GM18520 (cell line): ENCODE measurements around the gene JMJD7.
"Not testable (repeated sequence)": the region's sequence is repeated elsewhere in the genome, so short reads cannot be mapped to it uniquely, and the experiment has no call there.

Experiments
- ATAC-seq: cut with Tn5 transposase; IDR thresholded peaks from one replicate; pipeline ENCODE4 v1.9.1; 2021; ENCODE audit not compliant: unreplicated experiment

JMJD7 gene

GRCh38 chr15:41821831-41822230 lies 6.1 kb upstream of the JMJD7 start:
- ATAC-seq, result no peak

GRCh38 chr15:41822471-41822870 lies 5.4 kb upstream of the JMJD7 start:
- ATAC-seq, result no peak

- ATAC-seq, result no peak
Measured at GRCh38 chr15:41822957-41823356, 4.9 kb upstream of the JMJD7 start.

- no peak for ATAC-seq
Measured at GRCh38 chr15:41823502-41823901, 4.4 kb upstream of the JMJD7 start.

DNA sequence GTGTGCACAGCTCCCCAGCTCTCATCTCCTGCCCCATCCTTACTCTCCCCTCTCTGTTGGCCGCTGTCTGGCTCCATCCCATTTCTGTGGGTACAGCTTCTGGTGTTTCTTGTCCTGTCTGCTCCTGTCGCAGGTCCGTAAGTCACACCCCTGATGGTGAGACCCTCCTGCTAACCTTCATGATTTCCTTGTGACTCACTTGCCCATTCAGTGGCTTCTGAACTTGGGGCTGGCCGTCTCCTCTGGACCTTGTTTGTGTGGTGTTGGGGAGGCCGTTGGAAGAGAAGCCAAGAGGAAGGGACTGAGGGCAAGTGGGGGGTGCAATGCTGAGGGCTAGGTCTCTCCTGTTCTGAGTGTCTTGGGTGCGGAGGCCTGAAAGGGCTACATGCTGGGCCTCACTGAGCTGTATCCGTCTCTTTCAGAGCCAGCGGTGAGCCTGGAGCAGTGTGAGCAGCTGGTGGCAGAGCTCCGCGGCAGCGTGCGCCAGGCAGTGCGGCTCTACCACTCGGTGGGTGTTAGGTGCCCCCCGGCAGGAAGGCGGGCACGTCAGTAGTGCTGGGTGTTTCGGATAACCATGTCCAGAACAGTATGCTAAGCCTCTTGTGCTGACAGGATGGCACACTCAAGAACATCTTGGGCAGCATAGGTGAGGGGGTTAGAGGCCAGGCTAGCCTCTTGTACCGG lies 3.7 kb upstream of the JMJD7 start:
- ATAC-seq, result no peak

DNA sequence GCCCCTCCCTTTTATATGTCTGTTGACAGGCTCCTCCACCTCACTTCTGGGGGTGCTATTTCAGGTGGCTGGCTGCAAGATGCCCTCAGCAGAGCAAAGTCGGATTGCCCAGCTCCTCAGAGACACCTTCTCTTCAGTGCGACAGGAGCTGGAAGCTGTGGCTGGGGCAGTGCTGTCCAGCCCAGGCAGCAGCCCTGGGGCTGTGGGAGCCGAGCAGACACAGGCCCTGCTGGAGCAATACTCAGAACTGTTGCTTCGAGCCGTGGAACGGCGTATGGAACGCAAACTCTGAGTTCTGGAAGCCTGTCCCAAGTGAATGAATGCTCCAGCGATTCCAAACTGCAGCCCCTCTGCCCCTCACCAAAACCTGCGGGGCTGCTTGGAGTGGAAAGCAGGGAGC lies 2.7 kb upstream of the JMJD7 start:
- no peak for ATAC-seq

GRCh38 chr15:41825572-41826535 lies 2.0 kb upstream of the JMJD7 start:
- no peak for ATAC-seq

DNA sequence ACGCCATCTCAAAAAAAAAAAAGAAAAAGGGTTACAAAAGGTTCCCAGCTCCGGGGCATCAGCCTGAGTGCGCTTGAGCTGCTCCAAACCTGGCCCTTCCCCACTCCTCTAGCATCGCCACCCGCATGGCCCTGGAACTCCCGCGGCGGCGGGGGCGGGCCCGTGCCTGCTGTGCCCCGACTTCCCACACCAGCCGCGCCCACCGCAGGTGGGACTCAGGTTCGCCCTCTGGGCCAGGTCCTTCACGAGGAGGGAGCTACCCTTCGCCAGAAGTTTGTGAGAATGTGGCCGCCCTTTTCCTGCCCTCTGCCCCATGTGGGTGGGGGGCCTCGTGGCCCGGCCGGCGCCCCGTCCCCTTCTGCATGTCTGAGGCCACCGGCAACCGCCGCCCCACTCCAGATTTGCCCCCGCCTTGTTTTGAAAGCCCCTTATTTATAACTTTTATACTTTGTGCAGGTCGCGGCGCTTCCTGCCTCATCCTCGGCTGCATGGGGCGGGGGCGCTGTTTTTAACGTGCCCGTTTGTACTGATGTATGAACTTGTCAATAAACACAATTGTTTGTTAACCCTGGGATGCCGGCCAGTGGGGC lies 507 bp upstream of the JMJD7 start:
- no peak for ATAC-seq

- no peak for ATAC-seq
Measured at GRCh38 chr15:41828807-41829141, 882 bp downstream of the JMJD7 start.

DNA sequence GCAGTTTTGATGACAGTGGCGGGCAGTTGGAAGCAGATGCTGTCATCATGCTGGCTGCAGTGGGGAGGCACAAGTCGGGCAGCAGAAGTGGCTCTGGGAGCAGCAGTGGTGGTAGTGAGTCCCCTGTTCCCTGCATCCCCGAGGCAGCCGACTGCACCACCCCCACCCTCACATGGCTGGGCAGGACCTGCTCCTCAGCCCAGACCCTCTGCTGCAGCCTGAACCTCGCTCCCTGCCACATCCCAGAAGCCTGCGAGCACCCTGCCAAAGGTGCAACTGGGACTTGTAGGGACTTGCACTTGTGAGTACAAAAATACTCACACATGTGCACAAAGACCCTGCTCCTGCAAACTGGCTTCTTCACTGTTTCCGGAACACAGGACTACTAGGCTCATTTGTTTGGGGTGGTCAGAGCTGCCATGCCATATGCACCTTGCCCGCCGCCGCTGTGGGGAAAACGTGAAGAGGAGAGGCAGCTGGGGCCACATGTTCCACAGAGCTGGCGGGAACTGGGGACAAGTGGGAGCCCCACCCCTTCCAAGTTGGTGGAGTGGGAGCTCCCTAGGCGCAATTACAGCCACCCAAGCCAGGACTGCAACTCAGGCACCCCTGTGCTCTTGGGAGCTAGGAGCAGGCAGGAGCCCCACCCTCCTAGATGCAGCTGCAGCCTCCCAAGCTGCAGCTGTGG lies 2.2 kb downstream of the JMJD7 start:
- ATAC-seq, result no peak

DNA sequence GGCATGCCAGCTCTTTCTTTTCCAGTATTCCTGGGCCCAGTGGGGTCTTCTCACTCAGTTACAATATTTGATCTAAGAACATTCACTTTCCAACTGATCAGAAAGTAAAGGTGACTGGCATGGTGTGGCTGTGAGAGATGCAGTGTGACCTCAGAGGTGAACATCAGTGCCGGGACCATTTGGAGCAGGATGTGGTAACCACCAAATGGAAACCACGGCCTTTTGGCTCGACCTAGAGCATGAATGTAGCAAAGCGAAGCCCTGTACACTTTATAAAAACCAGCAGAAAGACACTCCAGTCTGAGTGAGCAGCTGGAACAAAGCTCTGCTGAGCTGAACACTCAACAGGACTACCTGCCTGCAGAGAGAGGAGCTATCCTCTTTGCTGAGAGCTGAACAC lies 3.4 kb downstream of the JMJD7 start:
- ATAC-seq, result not testable (repeated sequence)

GRCh38 chr15:41832208-41832607 lies 4.3 kb downstream of the JMJD7 start:
- no peak for ATAC-seq

GRCh38 chr15:41832875-41833274 lies 5.0 kb downstream of the JMJD7 start:
- no peak for ATAC-seq

GRCh38 chr15:41834096-41834495 lies 6.2 kb downstream of the JMJD7 start:
- ATAC-seq, result no peak

GRCh38 chr15:41836073-41836472 lies 8.2 kb downstream of the JMJD7 start:
- ATAC-seq, result no peak

- ATAC-seq, result no peak
Measured at GRCh38 chr15:41836713-41837454, 9.0 kb downstream of the JMJD7 start.

DNA sequence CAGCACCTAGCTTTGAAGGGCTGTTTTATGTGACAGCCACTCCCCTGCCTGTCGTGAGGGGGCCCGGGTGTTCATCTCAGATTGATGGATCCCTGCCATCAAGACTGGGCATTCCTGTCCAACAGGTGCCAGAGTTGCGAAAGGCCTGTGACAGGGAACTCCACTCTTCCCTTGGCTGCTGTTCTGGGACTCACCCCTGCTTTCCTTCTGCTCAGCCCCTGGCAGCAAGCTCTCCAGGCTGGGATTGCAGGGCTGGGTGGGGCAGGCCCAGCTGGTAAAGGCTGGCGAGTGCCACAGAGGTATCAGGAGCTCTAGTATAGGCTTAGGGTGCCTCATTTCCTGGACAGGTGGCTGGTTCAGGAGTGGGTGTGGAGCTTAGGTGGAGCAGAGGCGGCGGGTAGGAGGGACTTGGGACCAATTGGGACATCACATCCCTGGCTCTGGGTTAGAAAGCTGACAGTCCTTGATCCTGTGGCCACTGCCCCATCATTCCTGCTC lies 10.6 kb downstream of the JMJD7 start, which contains the start of gene PLA2G4B:
PLA2G4B (plus strand) TSS at position 448 of the 498 bp plus-strand sequence. CDS start 67 bp downstream, outside the sequence.
- no peak for ATAC-seq

GRCh38 chr15:41839781-41840491 lies 12.0 kb downstream of the JMJD7 start:
- ATAC-seq, result no peak

- ATAC-seq, result no peak
Measured at GRCh38 chr15:41840673-41841072, 12.8 kb downstream of the JMJD7 start.

DNA sequence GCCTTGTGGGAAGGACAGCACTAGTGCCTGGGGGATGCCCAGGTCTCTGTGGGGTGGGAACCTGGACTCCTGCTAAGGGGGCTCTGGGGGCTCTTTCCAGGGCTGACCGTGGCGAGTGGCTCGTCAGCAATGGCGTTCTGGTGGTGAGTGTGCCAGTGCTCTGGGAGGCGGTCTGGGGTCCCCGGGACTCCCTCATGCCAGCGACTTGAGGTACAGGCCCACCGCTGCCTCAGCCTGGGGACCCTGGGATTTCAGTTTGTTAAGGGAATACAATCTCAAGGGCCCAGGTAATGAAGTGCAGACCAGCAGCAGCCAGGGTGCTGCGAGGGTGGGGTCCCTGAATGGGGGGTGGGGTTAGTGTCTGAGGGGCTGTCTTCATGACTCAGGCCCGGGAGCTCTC lies 13.2 kb downstream of the JMJD7 start:
- no peak for ATAC-seq
